K562 (cell line): ENCODE data around the gene TCF3. TPM values are rescaled to one million over a fixed set of nuclear protein-coding genes. Genes with fewer than 3 reads are reported as not detected.

Source experiments
- ATF3 ChIP-seq, 2 experiments: fragments of 450-650 bp in 1 of 2; sonication (generic) in 1 of 2; formaldehyde crosslinking in 1 of 2; IDR thresholded peaks in 1 of 2; conservative IDR thresholded peaks in 1 of 2; 2 replicates each; pipeline versions ENCODE4 v1.6.1 to v1.8.1; 2016 to 2023; ENCODE audit warnings: mild to moderate bottlenecking in 2 of 2, moderate library complexity in 2 of 2, inconsistent platforms in 1 of 2, missing genetic modification reagents in 1 of 2
- DPF2 ChIP-seq: fragments of 450-650 bp; IDR thresholded peaks from 2 replicates; pipeline ENCODE4 v1.6.1; 2016
- E4F1 ChIP-seq: fragments of 250-450 bp; sonication (Bioruptor Pico); IDR thresholded peaks from 2 replicates; pipeline ENCODE4 v1.5.0; 2021; ENCODE audit warnings: mild to moderate bottlenecking, borderline replicate concordance
- EP400 ChIP-seq: fragments of 450-650 bp; IDR thresholded peaks from 2 replicates; pipeline ENCODE4 v1.6.1; 2017; ENCODE audit warnings: antibody characterized with exemption, mild to moderate bottlenecking, moderate library complexity
- FOSL1 ChIP-seq: fragments of 200-800 bp; sonication (Bioruptor generic); conservative IDR thresholded peaks from 2 replicates; pipeline ENCODE4 v1.6.1; 2016; ENCODE audit warnings: missing genetic modification characterization, missing compliant biosample characterization
- HINFP ChIP-seq: fragments of 450-650 bp; conservative IDR thresholded peaks from 2 replicates; pipeline ENCODE4 v1.6.1; 2016; ENCODE audit warnings: missing genetic modification characterization, low read depth, mild to moderate bottlenecking, control low read depth, missing compliant biosample characterization
- HIVEP1 ChIP-seq: fragments of 250-450 bp; sonication (Bioruptor Pico); IDR thresholded peaks from 2 replicates; pipeline ENCODE4 v1.4.0; 2020; ENCODE audit warnings: mild to moderate bottlenecking
- MEF2D ChIP-seq: conservative IDR thresholded peaks from 2 replicates; pipeline ENCODE4 v1.6.1; 2016; ENCODE audit warnings: low read depth, missing genetic modification characterization, missing compliant biosample characterization
- NFE2L1 ChIP-seq: fragments of 450-650 bp; IDR thresholded peaks from 2 replicates; pipeline ENCODE4 v1.6.1; 2016; ENCODE audit warnings: missing genetic modification characterization, low read depth, mild to moderate bottlenecking, missing compliant biosample characterization, moderate library complexity, borderline replicate concordance
- NFIC ChIP-seq: fragments of 450-650 bp; IDR thresholded peaks from 2 replicates; pipeline ENCODE4 v1.6.1; 2017; ENCODE audit warnings: mild to moderate bottlenecking, inconsistent platforms
- NFIX ChIP-seq: fragments of 250-450 bp; sonication (Bioruptor Pico); IDR thresholded peaks from 2 replicates; pipeline ENCODE4 v1.4.0; 2020; ENCODE audit warnings: low read depth, mild to moderate bottlenecking, moderate library complexity
- RBM15 ChIP-seq: fragments of 200-400 bp; formaldehyde crosslinking; IDR thresholded peaks from 2 replicates; pipeline ENCODE4 v1.6.1; 2018; ENCODE audit warnings: mild to moderate bottlenecking, low read length, moderate library complexity; ENCODE audit not compliant: insufficient read depth
- SAP30 ChIP-seq: fragments of 200-600 bp; sonication (generic); IDR thresholded peaks from 2 replicates; pipeline ENCODE4 v1.6.1; 2012; ENCODE audit warnings: borderline replicate concordance, low read depth, mild to moderate bottlenecking, moderate library complexity, low read length, control low read depth, inconsistent platforms; ENCODE audit not compliant: insufficient read depth, poor library complexity, severe bottlenecking
- SLC30A9 ChIP-seq: fragments of 250-450 bp; sonication (Bioruptor Pico); IDR thresholded peaks from 2 replicates; pipeline ENCODE4 v1.8.0; 2022; ENCODE audit warnings: mild to moderate bottlenecking, moderate library complexity
- USF1 ChIP-seq: sonication (generic); formaldehyde crosslinking; IDR thresholded peaks from 2 replicates; pipeline ENCODE4 v1.9.0; 2022; ENCODE audit warnings: mild to moderate bottlenecking, missing genetic modification reagents
- ZBED1 ChIP-seq: IDR thresholded peaks from 2 replicates; pipeline ENCODE4 v1.6.1; 2014
- ZBTB43 ChIP-seq: sonication (generic); formaldehyde crosslinking; IDR thresholded peaks from 2 replicates; pipeline ENCODE4 v1.8.0; 2023; ENCODE audit warnings: mild to moderate bottlenecking, missing genetic modification reagents
- ZC3H11A ChIP-seq: IDR thresholded peaks from 2 replicates; pipeline ENCODE4 v1.6.1; 2012; ENCODE audit warnings: low read depth, low read length, improper control_type of control experiment
- ZNF583 ChIP-seq: fragments of 250-450 bp; sonication (Bioruptor Pico); IDR thresholded peaks from 2 replicates; pipeline ENCODE4 v1.4.0; 2020
- ZNF655 ChIP-seq: fragments of 250-450 bp; sonication (Bioruptor Pico); IDR thresholded peaks from 2 replicates; pipeline ENCODE4 v1.5.0; 2021
- polyA plus RNA-seq, 8 experiments: library from polyadenylated mRNA; depleted of rRNA in 4 of 8; stranded (reverse) in 5 of 8; unstranded in 3 of 8; fragments of >200 nt; fragmentation: Nextera tagmentation in 2 of 8; fragmentation: Illumina TruSeq in 1 of 8; extraction: Ambion mirVana in 2 of 8; extraction: Trizol in 1 of 8; gene quantifications; 2 replicates each; pipeline versions ENCODE4 v1.2.1 to v1.2.3, GENCODE V29; 2011 to 2014; ENCODE audit warnings: inconsistent platforms in 1 of 8, missing spikeins in 1 of 8
- total RNA-seq, 7 experiments: library from RNA; depleted of rRNA in 6 of 7; stranded (reverse); fragments of >200 nt in 6 of 7; fragmentation: Illumina TruSeq in 2 of 7; extraction: Trizol in 2 of 7; gene quantifications; 2 replicates each; pipeline versions ENCODE4 v1.2.1 to v1.2.3, GENCODE V29; 2011 to 2021; ENCODE audit warnings: low replicate concordance in 1 of 7

The TCF3 gene
- total and polyA plus RNA-seq, 9 of the 15 experiments (the other 6 are each of a cell fraction or from before 2014, with no cell fraction given), result 5.6 to 259 (median 84.0) TPM

GRCh38 chr19:1601613-1602064 lies 50.8 kb downstream of the TCF3 start (continued):
- TF ChIP-seq EP400 (0 out of 2 replicates have a peak, but pooled peaks have one; percentile 47), USF1 (no peak), ZNF583 (CRISPR knock-in tag) (no peak), ZC3H11A (no peak), ZBED1 (no peak), ZNF655 (CRISPR knock-in tag) (no peak), ATF3 (IDR thresholded peaks at IDR 0.05) (peak; percentile 27; the same call in 1 of the 2 replicates), ATF3 (CRISPR knock-in tag; conservative IDR thresholded peaks at IDR 0.05) (no peak), NFE2L1 (no peak), MEF2D (no peak), E4F1 (no peak), NFIX (no peak), DPF2 (peak; percentile 94), ZBTB43 (CRISPR knock-in tag) (no peak), RBM15 (no peak), FOSL1 (tag) (peak; percentile 73), HIVEP1 (CRISPR knock-in tag) (no peak), SLC30A9 (no peak), SAP30 (no peak), NFIC (0 out of 2 replicates have a peak, but pooled peaks have one; percentile 34), HINFP (no peak)
